Stimulated activated CD8-positive, alpha-beta memory T cell treated with anti-CD3 and anti-CD28 coated beads, Interleukin-7, amount 100 ng/mL, for 4 hours (primary cell): ENCODE data around the gene IL20RA.

Source experiments
- DNase-seq, 2 donors: peaks; one replicate each; pipeline ENCODE4 v3.0.0-alpha.2; 2020; ENCODE audit warnings: low read depth in 2 of 2

Gene IL20RA

GRCh38 chr6:137010128-137010718, 34.5 kb downstream of the IL20RA start:
- DNase-seq = no peak

DNA sequence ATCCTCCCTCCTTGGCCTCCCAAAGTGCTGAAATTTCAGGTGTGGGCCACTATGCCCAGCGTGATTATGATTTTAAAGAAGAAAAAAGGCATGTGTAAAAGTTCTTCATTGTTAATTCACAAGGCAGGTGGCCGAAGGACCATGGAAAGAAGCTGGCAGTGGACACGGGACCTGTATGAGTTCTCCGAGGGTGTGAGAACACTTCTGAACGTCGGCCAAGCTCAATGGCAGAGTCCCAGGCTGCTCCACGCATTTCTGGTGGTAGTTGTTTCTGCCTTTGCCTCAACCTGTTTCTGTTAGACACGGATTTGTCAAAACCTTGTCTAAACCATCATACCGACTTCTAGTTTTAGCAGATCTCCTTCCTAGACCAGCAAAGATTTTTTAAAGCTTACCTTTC, 36.6 kb downstream of the IL20RA start:
- no peak for DNase-seq

GRCh38 chr6:137006056-137006455, 38.7 kb downstream of the IL20RA start:
- no peak for DNase-seq

DNA sequence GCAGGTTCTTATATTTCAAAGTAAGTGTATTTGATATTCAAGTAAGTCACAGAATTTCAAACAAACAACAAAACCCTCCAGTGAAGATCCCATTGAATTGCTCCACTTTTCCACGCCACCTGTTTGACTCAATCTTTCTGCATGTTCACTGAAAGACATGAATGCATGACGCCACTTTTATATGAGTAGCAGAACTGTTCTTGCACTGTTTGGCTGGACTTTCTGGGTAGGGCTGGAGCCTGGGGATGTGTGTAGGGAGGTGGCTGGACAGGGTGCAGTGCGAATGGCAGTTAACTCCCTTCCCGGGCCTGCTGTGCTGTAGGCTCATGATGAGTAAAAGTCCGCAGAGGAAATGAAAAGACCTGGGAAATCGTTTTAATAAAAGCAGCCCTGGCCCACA, 39.7 kb downstream of the IL20RA start:
- no peak for DNase-seq

DNA sequence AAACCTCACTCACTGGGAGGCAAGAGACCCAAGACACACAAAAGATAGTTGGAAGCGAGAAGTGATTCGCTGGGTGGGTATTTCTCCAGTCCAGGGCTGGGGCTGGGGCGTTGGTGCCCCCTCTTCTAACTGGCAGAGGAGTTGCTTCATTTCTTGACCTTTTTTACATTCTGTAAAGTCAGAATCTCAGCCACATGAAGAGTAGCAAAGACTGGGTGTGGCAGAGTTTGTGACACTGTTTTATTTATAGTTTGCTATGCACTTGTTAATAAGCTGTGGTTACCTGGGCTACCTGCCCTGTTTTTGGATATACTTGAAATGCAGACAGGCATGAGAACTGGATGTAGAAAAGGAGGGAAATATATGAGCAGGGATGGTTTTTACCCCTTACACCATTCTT, 42.3 kb downstream of the IL20RA start:
- no peak for DNase-seq

DNA sequence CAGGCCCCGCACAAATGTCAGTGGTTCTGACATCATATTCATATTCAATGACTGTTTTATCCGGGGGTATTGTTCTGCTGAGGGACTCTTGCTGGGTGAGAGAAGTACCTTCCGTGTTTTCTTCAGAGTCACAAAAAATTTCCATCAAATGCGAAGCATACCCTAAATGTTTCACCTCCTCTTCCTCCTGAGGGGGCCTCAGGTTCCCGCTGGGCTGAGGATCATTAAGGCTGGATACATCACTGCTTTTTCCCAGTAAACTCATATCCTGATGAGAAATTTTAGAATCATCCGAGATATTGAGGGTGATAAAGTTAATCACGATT, 42.8 kb downstream of the IL20RA start:
- DNase-seq = no peak

- no peak for DNase-seq
Measured at GRCh38 chr6:137001299-137001976, 43.3 kb downstream of the IL20RA start.

GRCh38 chr6:137000825-137001224, 43.9 kb downstream of the IL20RA start:
- no peak for DNase-seq

- no peak for DNase-seq
Measured at GRCh38 chr6:136995521-136995920, 49.2 kb downstream of the IL20RA start.

DNA sequence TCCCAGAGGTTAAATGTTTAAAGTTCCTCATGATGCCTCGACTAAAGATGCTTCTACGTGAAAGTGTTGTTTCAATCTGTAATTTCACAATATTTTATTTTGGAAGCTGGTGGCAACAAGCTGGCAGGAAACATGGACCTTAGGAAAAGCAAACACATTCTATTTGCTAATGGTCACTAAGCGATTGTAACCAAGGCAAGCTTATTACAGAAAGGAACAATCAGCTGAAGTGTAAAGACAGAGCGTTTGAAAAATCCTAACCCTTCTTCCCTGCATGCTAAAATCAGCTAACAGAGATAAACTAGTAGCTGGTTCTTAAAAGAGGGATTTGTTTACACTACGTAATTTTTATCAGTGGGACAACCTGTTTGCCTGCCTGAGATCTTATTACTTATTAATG, 50.0 kb downstream of the IL20RA start:
- no peak for DNase-seq

DNA sequence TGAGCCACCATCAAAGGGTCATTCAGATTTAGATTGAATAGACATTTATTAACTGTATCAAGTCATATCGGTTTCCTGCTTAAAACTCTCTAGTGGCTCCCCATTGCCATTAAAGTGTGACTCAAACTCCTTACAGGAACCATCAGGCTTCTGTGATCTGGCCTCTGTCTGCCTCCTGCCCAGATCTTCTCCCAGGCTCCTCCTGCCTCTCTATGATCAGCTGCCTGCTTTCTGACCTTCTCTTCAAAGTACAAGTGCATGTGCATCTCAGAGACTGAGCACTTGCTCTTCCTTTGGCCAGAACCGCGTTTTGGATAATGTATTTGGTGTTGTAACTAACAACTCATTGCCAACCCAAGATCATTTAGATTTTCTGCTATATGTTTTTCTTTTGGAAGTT, 52.7 kb downstream of the IL20RA start:
- DNase-seq = no peak

DNA sequence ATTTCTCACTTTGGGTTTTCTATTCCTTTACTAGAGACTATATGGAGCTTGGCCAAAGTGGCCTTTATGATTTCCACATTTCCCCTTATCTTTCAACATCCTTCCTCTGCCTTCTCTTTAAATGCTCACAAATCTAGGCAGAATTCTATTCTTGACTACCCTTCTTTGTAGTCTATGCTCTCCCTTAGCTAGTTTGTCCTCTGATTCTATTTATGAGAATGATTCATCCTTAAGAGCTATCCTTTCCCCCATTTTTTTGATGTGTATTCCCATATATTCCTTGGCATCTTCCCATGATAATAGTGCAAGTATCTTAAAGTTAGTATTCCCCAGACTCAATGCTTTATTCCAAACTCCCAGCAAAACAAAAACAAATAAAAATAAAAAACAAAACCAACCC, 53.1 kb downstream of the IL20RA start:
- DNase-seq = no peak

DNA sequence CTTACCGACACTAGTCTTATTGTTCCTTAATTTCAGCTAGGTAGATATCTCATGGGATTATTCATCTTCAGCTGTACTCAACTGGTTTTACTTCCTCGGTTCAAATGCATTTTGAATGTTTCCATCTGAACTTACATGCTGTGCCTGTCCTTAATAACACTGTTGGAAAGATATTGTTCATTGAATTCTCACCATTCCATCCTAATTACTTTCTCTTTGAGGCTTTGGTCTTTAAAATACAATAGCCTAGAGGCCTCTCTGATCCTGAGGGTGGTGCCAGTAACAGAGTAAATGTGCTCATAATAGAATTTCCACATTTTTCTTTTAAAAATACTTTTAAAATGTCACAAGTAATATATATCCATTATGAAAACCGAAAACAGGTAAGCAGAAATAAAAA, 54.0 kb downstream of the IL20RA start:
- no peak for DNase-seq

DNA sequence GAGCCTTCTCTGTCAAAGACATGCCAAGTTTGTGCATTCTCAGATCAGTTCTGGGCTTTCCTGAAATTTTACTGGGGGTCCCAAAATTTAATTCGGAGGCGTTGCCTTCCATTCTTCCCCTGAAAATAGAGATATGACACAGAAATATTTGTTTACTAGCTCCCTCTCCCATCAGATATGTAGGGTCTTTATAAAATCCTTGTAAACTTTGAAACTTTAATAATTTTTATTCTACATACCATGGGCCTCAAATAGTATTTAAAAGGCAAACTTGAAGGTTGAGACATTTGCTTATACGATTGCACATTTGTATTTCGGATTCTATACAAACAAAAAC, 54.6 kb downstream of the IL20RA start:
- DNase-seq = no peak

DNA sequence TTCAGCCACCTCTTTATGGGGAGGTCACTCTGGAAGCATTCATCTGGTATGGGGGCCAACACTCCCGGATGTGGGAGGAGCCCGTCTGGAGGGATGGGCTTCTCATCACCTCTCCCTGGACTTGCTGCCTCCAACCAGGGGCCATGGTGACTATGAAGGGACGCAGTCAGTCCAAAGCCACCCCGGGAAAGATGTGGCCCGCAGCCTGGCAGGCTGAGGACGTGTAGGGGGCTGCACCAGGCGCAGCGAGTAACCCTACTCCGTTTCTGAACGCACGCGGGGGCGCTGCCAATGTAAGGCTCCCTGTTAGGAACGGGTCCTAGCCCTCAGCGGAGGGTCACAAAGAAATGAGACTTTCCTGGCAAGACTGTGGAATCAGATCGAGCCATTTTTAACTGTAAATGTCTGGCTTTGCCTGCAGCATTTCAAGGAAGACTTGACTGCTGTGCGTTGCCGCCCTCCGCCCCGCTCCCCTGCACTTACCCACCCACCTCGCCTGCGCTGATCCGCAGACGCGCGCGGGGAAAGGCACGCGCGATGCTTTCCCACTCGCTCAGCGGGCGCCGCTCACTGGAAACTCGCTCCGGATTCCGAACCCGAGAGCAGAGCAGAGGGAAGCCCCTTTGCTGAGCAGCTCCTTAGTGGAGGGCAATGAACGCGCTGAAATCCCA, 55.1 kb downstream of the IL20RA start:
- no peak for DNase-seq

DNA sequence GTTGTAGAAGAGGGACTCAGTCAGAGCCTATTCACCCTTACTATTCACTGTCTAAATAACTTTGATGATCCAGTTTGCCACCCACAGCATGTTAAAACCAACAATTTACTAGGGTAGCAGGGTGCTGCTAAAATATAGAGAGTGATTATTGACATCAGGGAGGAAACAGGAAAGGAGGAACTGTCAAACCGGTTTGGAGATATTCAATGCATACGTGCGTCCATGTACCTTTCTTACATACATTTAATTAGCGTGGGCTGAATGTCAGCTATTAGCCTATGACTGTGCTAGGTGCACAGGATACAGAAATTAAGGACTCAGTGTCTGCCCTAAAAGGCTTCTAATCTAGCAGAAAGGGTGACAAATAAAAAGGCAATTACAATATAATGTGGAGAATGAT, 57.2 kb downstream of the IL20RA start:
- DNase-seq = no peak

GRCh38 chr6:136985502-136985901, 59.3 kb downstream of the IL20RA start:
- no peak for DNase-seq

- DNase-seq = no peak
Measured at GRCh38 chr6:136984578-136984977, 60.2 kb downstream of the IL20RA start.

DNA sequence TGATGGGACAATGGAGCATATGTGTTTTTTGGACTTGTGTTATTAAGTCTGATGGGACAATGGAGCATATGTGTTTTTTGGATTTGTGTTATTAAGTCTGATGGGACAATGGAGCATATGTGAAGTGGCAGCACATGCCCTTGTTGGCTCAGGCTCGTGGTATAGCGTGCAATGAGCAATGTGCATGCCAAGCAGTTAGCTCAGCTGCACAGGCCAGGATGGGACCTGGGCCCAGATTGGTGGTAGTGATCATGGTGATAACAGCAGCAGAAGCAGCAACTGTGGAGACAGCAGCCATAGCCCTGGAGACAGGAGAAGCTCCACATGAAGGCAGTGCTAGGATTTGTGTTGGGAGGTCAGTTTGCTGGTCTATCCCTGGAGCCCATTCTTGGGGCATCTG, 61.1 kb downstream of the IL20RA start:
- no peak for DNase-seq

- DNase-seq = no peak
Measured at GRCh38 chr6:136982928-136983327, 61.8 kb downstream of the IL20RA start.

GRCh38 chr6:136980070-136980469, 64.7 kb downstream of the IL20RA start:
- no peak for DNase-seq

- no peak for DNase-seq
Measured at GRCh38 chr6:136979206-136979605, 65.6 kb downstream of the IL20RA start.

DNA sequence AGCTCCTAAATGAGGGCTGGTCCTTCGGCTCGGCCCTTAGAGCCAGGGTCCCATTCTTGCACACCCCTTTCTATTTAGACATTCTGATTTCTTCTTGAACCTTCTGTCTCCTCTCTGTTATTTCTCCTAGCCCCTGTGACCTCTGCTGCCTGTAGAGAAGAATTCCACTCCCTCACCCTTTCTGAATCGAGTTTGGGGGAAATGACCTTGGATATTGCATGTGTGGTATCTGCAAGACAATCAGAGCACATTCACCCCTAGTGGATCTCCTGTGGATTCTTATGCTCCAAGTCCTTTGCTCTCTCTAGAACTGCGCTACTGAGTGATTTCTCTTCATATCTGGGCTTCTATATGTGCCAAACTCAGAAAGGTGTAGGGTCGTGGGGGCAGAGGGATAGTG, 67.7 kb downstream of the IL20RA start:
- DNase-seq = no peak
